B cell (primary cell): Measurements from ENCODE around the gene PLCB1. TPM values are rescaled to one million over a fixed set of nuclear protein-coding genes. Genes with fewer than 3 reads are reported as not detected.

ENCODE experiments used
- ATAC-seq: fragments of 200-7000 bp; cut with Tn5 transposase; one replicate; pipeline ENCODE4 v1.10.0; 2021; ENCODE audit warnings: low read depth, mild to moderate bottlenecking, moderate number of reproducible peaks, moderate library complexity
- CTCF ChIA-PET: fragments of 350-600 bp; sonication (Branson Sonifier 250); formaldehyde crosslinking; loops from one replicate; lab custom pipeline; 2021; ENCODE audit warnings: antibody characterized with exemption, inconsistent platforms; lab: Charles Lee
- POLR2A ChIA-PET: fragments of 350-600 bp; sonication (Branson Sonifier 250); formaldehyde crosslinking; loops from one replicate; lab custom pipeline; 2021; ENCODE audit warnings: antibody characterized with exemption; lab: Charles Lee
- DNase-seq: peaks from one replicate; pipeline ENCODE4 v3.0.0; 2013
- H2AFZ ChIP-seq: 2 replicates; pipeline ENCODE4 v1.6.1; 2012; ENCODE audit warnings: mild to moderate bottlenecking, low read depth, low read length; ENCODE audit not compliant: insufficient read depth, poor library complexity, severe bottlenecking
- H3K27ac ChIP-seq, 2 donors: 1 replicate in 1 of 2; 2 replicates in 1 of 2; pipeline ENCODE4 v1.5.1; 2012 to 2013; ENCODE audit warnings: low read length in 2 of 2, mild to moderate bottlenecking in 2 of 2, moderate library complexity in 1 of 2
- H3K27me3 ChIP-seq, 4 experiments: fragments of 200-600 bp in 1 of 4; sonication (generic) in 1 of 4; replicated peaks in 1 of 4; 1 replicate in 2 of 4; 2 replicates in 2 of 4; pipeline versions ENCODE4 v1.6.1 to v1.7.0; 2013 to 2016; ENCODE audit warnings: low read length in 3 of 4, mild to moderate bottlenecking in 2 of 4, mixed read lengths in 1 of 4, moderate library complexity in 1 of 4; ENCODE audit not compliant: insufficient read depth in 4 of 4, control insufficient read depth in 3 of 4; ENCODE audit errors: control extremely low read depth in 1 of 4
- H3K36me3 ChIP-seq, 2 experiments: replicated peaks in 1 of 2; 1 replicate in 1 of 2; 2 replicates in 1 of 2; pipeline versions ENCODE4 v1.6.1 to v1.7.1; 2013; ENCODE audit warnings: low read length in 1 of 2; ENCODE audit not compliant: insufficient read depth in 2 of 2, control insufficient read depth in 1 of 2; ENCODE audit errors: control extremely low read depth in 1 of 2, extremely low read depth in 1 of 2
- H3K4me1 ChIP-seq, 2 donors: fragments of 200-600 bp in 1 of 2; sonication (generic) in 1 of 2; 1 replicate in 1 of 2; 2 replicates in 1 of 2; pipeline versions ENCODE4 v1.5.1 to v1.6.1; 2013 to 2017; ENCODE audit warnings: low read length in 2 of 2; ENCODE audit not compliant: control insufficient read depth in 2 of 2, insufficient read depth in 2 of 2
- H3K4me2 ChIP-seq: replicated peaks from 2 replicates; pipeline ENCODE3; 2012; ENCODE audit warnings: mild to moderate bottlenecking, low read depth, low read length; ENCODE audit not compliant: poor library complexity, severe bottlenecking
- H3K4me3 ChIP-seq, 5 experiments: fragments of 200-600 bp in 1 of 5; sonication (generic) in 1 of 5; 1 replicate in 3 of 5; 2 replicates in 2 of 5; pipeline versions ENCODE4 v1.5.1 to v1.7.0; 2011 to 2016; ENCODE audit warnings: low read length in 4 of 5, mild to moderate bottlenecking in 4 of 5, low read depth in 2 of 5, control low read depth in 1 of 5, moderate library complexity in 1 of 5; ENCODE audit not compliant: insufficient read depth in 1 of 5; ENCODE audit errors: control extremely low read depth in 1 of 5, extremely low read depth in 1 of 5
- H3K79me2 ChIP-seq: fragments of 200-600 bp; sonication (generic); one replicate; pipeline ENCODE4 v1.6.0; 2016; ENCODE audit warnings: low read length; ENCODE audit not compliant: control insufficient read depth, insufficient read depth
- H3K9ac ChIP-seq: fragments of 200-600 bp; sonication (generic); 2 replicates; pipeline ENCODE4 v1.6.1; 2017; ENCODE audit warnings: mild to moderate bottlenecking, low read length, moderate library complexity
- H3K9me3 ChIP-seq, 3 donors: one replicate each; pipeline versions ENCODE4 v1.6.1 to v1.7.1; 2013; ENCODE audit warnings: low read length in 2 of 3; ENCODE audit not compliant: control insufficient read depth in 2 of 3, insufficient read depth in 1 of 3; ENCODE audit errors: control extremely low read depth in 1 of 3
- H4K20me1 ChIP-seq: 2 replicates; pipeline ENCODE4 v1.6.0; 2012; ENCODE audit warnings: mild to moderate bottlenecking, low read length; ENCODE audit not compliant: insufficient read depth, control insufficient read depth, poor library complexity, severe bottlenecking
- H3K27ac Mint-ChIP-seq: one replicate; pipeline ENCODE4 v1.8.0; 2021; ENCODE audit warnings: mixed read lengths
- H3K27me3 Mint-ChIP-seq: one replicate; pipeline ENCODE4 v1.8.0; 2021; ENCODE audit warnings: mixed read lengths
- H3K4me1 Mint-ChIP-seq: one replicate; pipeline ENCODE4 v1.8.0; 2021; ENCODE audit warnings: mixed read lengths
- H3K4me3 Mint-ChIP-seq: one replicate; pipeline ENCODE4 v1.8.0; 2021; ENCODE audit warnings: mixed read lengths
- H3K9me3 Mint-ChIP-seq: one replicate; pipeline ENCODE4 v1.8.0; 2022; ENCODE audit warnings: mixed read lengths; ENCODE audit not compliant: insufficient read depth
- CTCF ChIP-seq: fragments of 200-600 bp; IDR thresholded peaks from one replicate; pipeline ENCODE4 v1.8.0; 2022; ENCODE audit warnings: antibody characterized with exemption, mild to moderate bottlenecking
- EZH2 ChIP-seq: IDR thresholded peaks from 2 replicates; pipeline ENCODE4 v1.6.1; 2012; ENCODE audit warnings: borderline replicate concordance, low read depth, mild to moderate bottlenecking, moderate library complexity, low read length; ENCODE audit not compliant: insufficient read depth, poor library complexity, severe bottlenecking
- WGBS: methylation state at CpG from one replicate; pipeline ENCODE4 v1.1.5; 2013; ENCODE audit warnings: missing lambda C conversion rate; ENCODE audit not compliant: insufficient coverage; 5-methylcytosine and 5-hydroxymethylcytosine counted together
- intact Hi-C: fragments of 100-400 bp; cut with micrococcal nuclease; formaldehyde crosslinking; loops from one replicate; pipeline ENCODE4 v1.10.0; 2022
- polyA plus RNA-seq: library from polyadenylated mRNA; depleted of rRNA; stranded (reverse); fragments of >200 nt; gene quantifications from 2 replicates; pipeline ENCODE4 v1.2.3, GENCODE V29; 2012
- total RNA-seq, 2 donors: library from RNA; stranded (reverse); fragments of 120-200 nt in 1 of 2; gene quantifications; 1 replicate in 1 of 2; 2 replicates in 1 of 2; pipeline versions ENCODE4 v1.2.3 to v1.2.4, GENCODE V29; 2013 to 2022

PLCB1 gene
- total and polyA plus RNA-seq, 2 donors (not counting 1 experiment from before 2014, with no cell fraction given), result 0.18 to 0.47 TPM

- no peaks in the 10 kb centered on the region for H3K4me1 Mint-ChIP-seq
- intact Hi-C loops, result no loop called here
- H3K4me2 ChIP-seq, result no peak overlapping the region
Observed at GRCh38 chr20:8228315-8228714, 96.2 kb downstream of the PLCB1 start.

GRCh38 chr20:8229090-8229489, 97.0 kb downstream of the PLCB1 start:
- Histone ChIP-seq H3K4me2 (no peak overlapping the region), H4K20me1 (no peaks in the 10 kb centered on the region), H3K4me3 (no peak overlapping the region), H3K79me2 (no peaks in the 10 kb centered on the region), H3K9ac (no peak overlapping the region), H3K4me1 (no peaks in the 10 kb centered on the region), H2AFZ (no peak overlapping the region), H3K9me3 (no peaks in the 10 kb centered on the region), H3K27me3 (no peaks in the 10 kb centered on the region), H3K27ac (no peak overlapping the region), H3K36me3 (no peaks in the 10 kb centered on the region)
- ATAC-seq (no peak), DNase-seq (no peak)
- ChIA-PET CTCF (no interaction called here), POLR2A (no interaction called here)
- no peak overlapping the region for H3K4me3 Mint-ChIP-seq
- H3K4me1 Mint-ChIP-seq, result no peaks in the 10 kb centered on the region
- no peaks in the 10 kb centered on the region for H3K9me3 Mint-ChIP-seq
- TF ChIP-seq CTCF, result no peak
- no peak for TF ChIP-seq EZH2
- peaks cover 3% of the 10 kb centered on the region for H3K27me3 Mint-ChIP-seq
- WGBS, result no CpG with 5 or more reads among the region's 1 CpG
- intact Hi-C loops, result no loop called here
- no peak overlapping the region for H3K27ac Mint-ChIP-seq

More at GRCh38 chr20:8228315-8228714, 96.2 kb downstream of the PLCB1 start:
- Histone ChIP-seq H3K27ac (no peak overlapping the region), H2AFZ (no peak overlapping the region), H3K79me2 (no peaks in the 10 kb centered on the region), H3K4me1 (no peaks in the 10 kb centered on the region), H3K36me3 (no peaks in the 10 kb centered on the region), H3K9ac (no peak overlapping the region), H4K20me1 (no peaks in the 10 kb centered on the region), H3K27me3 (no peaks in the 10 kb centered on the region), H3K9me3 (no peaks in the 10 kb centered on the region), H3K4me3 (no peak overlapping the region)
- CTCF ChIA-PET, result no interaction called here
- Mint-ChIP-seq H3K27me3 (peaks cover 3% of the 10 kb centered on the region), H3K9me3 (no peaks in the 10 kb centered on the region), H3K27ac (no peak overlapping the region), H3K4me3 (no peak overlapping the region)
- TF ChIP-seq CTCF (no peak), EZH2 (no peak)
- POLR2A ChIA-PET, result no interaction called here
- 75% methylated on average over 2 of the region's 3 CpGs for WGBS
- DNase-seq (no peak), ATAC-seq (no peak)
